Peyer's patch (tissue), 4 donors: Measurements from ENCODE around the gene CLN6. TPM values are rescaled to one million over a fixed set of nuclear protein-coding genes. Genes with fewer than 3 reads are reported as not detected.
A peak's percentile ranks its signal among the peaks of the same experiment; 100 is the strongest.
"Not testable (repeated sequence)": the region's sequence is repeated elsewhere in the genome, so short reads cannot be mapped to it uniquely, and the experiment has no call there.

Source experiments
- DNase-seq, 3 donors: peaks; one replicate each; pipeline ENCODE4 v3.0.0-alpha.2; 2017 to 2019
- H3K27ac ChIP-seq, 4 donors: fragments of 200-600 bp; sonication (generic); one replicate each; pipeline ENCODE4 v1.5.1; 2016 to 2019
- H3K27me3 ChIP-seq, 2 donors: fragments of 200-600 bp; sonication (generic); one replicate each; pipeline ENCODE4 v1.5.1; 2019
- H3K36me3 ChIP-seq, 3 donors: fragments of 200-600 bp; sonication (generic); one replicate each; pipeline ENCODE4 v1.5.1; 2016 to 2019
- H3K4me1 ChIP-seq, 4 donors: fragments of 200-600 bp; sonication (generic); one replicate each; pipeline ENCODE4 v1.5.1; 2016 to 2019
- H3K4me3 ChIP-seq, 4 donors: fragments of 200-600 bp; sonication (generic); 1 replicate in 3 of 4; 2 replicates in 1 of 4; pipeline ENCODE4 v1.5.1; 2016 to 2019; ENCODE audit warnings: mild to moderate bottlenecking in 1 of 4
- H3K9me3 ChIP-seq, 4 donors: fragments of 200-600 bp; sonication (generic); one replicate each; pipeline ENCODE4 v1.5.1; 2016 to 2019; ENCODE audit warnings: mild to moderate bottlenecking in 1 of 4
- CTCF ChIP-seq, 6 experiments: fragments of 450-650 bp in 4 of 6; fragments of 200-600 bp in 2 of 6; sonication (generic) in 1 of 6; IDR thresholded peaks; one replicate each; pipeline ENCODE4 v1.5.1; 2017 to 2019; ENCODE audit warnings: antibody characterized with exemption in 6 of 6, mild to moderate bottlenecking in 3 of 6, moderate library complexity in 1 of 6
- POLR2A ChIP-seq, 2 donors: fragments of 450-650 bp; IDR thresholded peaks; one replicate each; pipeline ENCODE4 v1.5.1; 2017; ENCODE audit warnings: antibody characterized with exemption in 2 of 2, mild to moderate bottlenecking in 2 of 2, moderate library complexity in 2 of 2
- total RNA-seq, 4 donors: library from RNA; depleted of rRNA; stranded (reverse); fragments of >200 nt; gene quantifications; one replicate each; pipeline ENCODE4 v1.1.0, GENCODE V29; 2016

The CLN6 gene
- total RNA-seq, 4 donors from 2014 or later = 19.0 to 38.0 (median 23.0) TPM

DNA sequence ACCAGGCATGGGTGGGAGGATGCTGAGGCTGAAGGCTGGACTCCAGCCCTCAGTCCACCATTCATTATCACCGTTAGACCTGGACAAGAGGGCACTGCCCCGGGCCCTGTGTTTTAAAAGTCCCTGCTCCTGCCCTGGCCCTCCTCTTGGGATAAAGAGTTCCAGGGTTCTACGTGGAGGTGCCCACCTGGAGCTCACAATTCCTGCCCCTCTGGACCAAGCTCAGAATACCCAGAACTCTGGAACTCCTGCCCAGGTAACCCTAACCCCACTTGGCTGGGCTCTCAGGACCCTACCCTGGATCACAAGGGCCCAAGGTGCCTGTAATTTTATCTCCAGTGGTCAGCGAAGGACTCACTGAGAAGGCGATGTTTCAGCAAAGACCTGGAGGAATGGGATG lies 25.6 kb downstream of the CLN6 start:
- Histone ChIP-seq H3K9me3 (no peaks in the 10 kb centered on the region), H3K4me3 (peak overlapping the region in 3 of 4 donors; percentile 28 to 63 (median 57)), H3K4me1 (peaks cover 0 to 40% (median 0%) of the 10 kb centered on the region in 4 donors), H3K27ac (peak overlapping the region in 3 of 4 donors; percentile 72 to 90 (median 84)), H3K27me3 (no peaks in the 10 kb centered on the region), H3K36me3 (no peaks in the 10 kb centered on the region)
- TF ChIP-seq CTCF (IDR thresholded peaks at IDR 0.05) = no peak
- TF ChIP-seq POLR2A (IDR thresholded peaks at IDR 0.05) = no peak
- DNase-seq = peak in 1 of 3 donors; percentile 37

- Histone ChIP-seq H3K4me3 (peak overlapping the region in 3 of 4 donors; percentile 28 to 63 (median 57)), H3K36me3 (no peaks in the 10 kb centered on the region), H3K27ac (peak overlapping the region in 1 of 4 donors; percentile 72), H3K4me1 (peaks cover 0 to 40% (median 0%) of the 10 kb centered on the region in 4 donors), H3K9me3 (no peaks in the 10 kb centered on the region), H3K27me3 (no peaks in the 10 kb centered on the region)
- TF ChIP-seq POLR2A (IDR thresholded peaks at IDR 0.05) = no peak
- no peak for TF ChIP-seq CTCF (IDR thresholded peaks at IDR 0.05)
- DNase-seq = peak in 1 of 3 donors; percentile 44
Measured at GRCh38 chr15:68203486-68203885, 26.0 kb downstream of the CLN6 start.

GRCh38 chr15:68202994-68203393 lies 26.5 kb downstream of the CLN6 start:
- not testable (repeated sequence) for DNase-seq, H3K9me3 ChIP-seq, H3K27me3 ChIP-seq, H3K27ac ChIP-seq, H3K36me3 ChIP-seq
- Histone ChIP-seq H3K4me1 (peaks cover 0 to 40% (median 0%) of the 10 kb centered on the region in 4 donors), H3K4me3 (peak overlapping the region in 1 of 4 donors; percentile 57)

DNA sequence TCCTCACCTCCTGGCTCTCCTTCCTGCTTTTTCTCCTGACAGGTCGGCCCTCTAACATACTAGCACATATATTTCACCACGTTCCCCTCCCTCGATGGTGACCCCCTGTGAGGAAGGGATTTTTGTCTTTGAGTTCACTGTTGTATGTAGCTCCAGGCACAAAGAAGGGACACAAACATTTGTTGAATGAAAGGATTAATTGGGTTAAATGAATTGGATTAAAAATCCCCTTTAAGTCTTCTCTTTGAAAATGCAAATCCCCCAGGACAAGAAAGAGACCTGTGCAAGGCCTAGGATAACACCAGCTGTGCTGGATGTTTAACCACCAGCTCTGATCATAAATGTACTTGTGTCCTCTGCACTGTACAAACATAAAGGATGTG lies 27.7 kb downstream of the CLN6 start:
- H3K36me3 ChIP-seq = peaks cover 0 to 14% (median 0%) of the 10 kb centered on the region in 3 donors
- H3K27ac ChIP-seq = no peak overlapping the region
- no peaks in the 10 kb centered on the region for H3K9me3 ChIP-seq
- TF ChIP-seq CTCF (IDR thresholded peaks at IDR 0.05) (no peak), POLR2A (IDR thresholded peaks at IDR 0.05) (no peak)
- no peak for DNase-seq
- H3K27me3 ChIP-seq = no peaks in the 10 kb centered on the region
- H3K4me3 ChIP-seq = peak overlapping the region in 1 of 4 donors; percentile 10
- H3K4me1 ChIP-seq = peaks cover 0 to 40% (median 0%) of the 10 kb centered on the region in 4 donors

GRCh38 chr15:68201153-68201878 lies 28.2 kb downstream of the CLN6 start:
- DNase-seq = peak in 1 of 3 donors; percentile 33
- Histone ChIP-seq H3K27me3 (no peaks in the 10 kb centered on the region), H3K27ac (no peak overlapping the region), H3K4me1 (peaks cover 0 to 36% (median 0%) of the 10 kb centered on the region in 4 donors), H3K4me3 (no peak overlapping the region), H3K36me3 (peaks cover 0 to 18% (median 0%) of the 10 kb centered on the region in 3 donors), H3K9me3 (no peaks in the 10 kb centered on the region)
- TF ChIP-seq POLR2A (IDR thresholded peaks at IDR 0.05) (no peak), CTCF (IDR thresholded peaks at IDR 0.05) (no peak)
